Epithelial cell of prostate (primary cell): ENCODE measurements around the gene ACBD4.
A peak's percentile ranks its signal among the peaks of the same experiment; 100 is the strongest.

ENCODE experiments used
- DNase-seq: peaks from one replicate; pipeline ENCODE4 v3.0.0-alpha.2; 2011; ENCODE audit warnings: low read depth, low spot score
- H3K27ac ChIP-seq: fragments of 450-650 bp; 2 replicates; pipeline ENCODE4 v1.5.1; 2017; ENCODE audit warnings: mild to moderate bottlenecking

ACBD4 gene

DNA sequence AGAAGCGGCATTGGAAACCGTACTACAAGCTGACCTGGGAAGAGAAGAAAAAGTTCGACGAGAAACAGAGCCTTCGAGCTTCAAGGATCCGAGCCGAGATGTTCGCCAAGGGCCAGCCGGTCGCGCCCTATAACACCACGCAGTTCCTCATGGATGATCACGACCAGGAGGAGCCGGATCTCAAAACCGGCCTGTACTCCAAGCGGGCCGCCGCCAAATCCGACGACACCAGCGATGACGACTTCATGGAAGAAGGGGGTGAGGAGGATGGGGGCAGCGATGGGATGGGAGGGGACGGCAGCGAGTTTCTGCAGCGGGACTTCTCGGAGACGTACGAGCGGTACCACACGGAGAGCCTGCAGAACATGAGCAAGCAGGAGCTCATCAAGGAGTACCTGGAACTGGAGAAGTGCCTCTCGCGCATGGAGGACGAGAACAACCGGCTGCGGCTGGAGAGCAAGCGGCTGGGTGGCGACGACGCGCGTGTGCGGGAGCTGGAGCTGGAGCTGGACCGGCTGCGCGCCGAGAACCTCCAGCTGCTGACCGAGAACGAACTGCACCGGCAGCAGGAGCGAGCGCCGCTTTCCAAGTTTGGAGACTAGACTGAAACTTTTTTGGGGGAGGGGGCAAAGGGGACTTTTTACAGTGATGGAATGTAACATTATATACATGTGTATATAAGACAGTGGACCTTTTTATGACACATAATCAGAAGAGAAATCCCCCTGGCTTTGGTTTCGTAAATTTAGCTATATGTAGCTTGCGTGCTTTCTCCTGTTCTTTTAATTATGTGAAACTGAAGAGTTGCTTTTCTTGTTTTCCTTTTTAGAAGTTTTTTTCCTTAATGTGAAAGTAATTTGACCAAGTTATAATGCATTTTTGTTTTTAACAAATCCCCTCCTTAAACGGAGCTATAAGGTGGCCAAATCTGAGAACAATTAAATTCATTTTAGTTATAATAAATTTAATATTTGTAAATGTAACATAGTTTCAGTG lies 14.5 kb downstream of the ACBD4 start:
- DNase-seq = no peak
- H3K27ac ChIP-seq = peak overlapping the region; percentile 95

GRCh38 chr17:45150911-45151809 lies 15.7 kb downstream of the ACBD4 start:
- no peak for DNase-seq
- H3K27ac ChIP-seq = peak overlapping the region; percentile 95

- DNase-seq = no peak
- no peak overlapping the region for H3K27ac ChIP-seq
These were observed 19.5 kb downstream of the ACBD4 start for GRCh38 chr17:45155029-45155428.

- no peak overlapping the region for H3K27ac ChIP-seq
- no peak for DNase-seq
These were observed 20.0 kb downstream of the ACBD4 start for GRCh38 chr17:45155483-45155882.

- no peak for DNase-seq
- H3K27ac ChIP-seq = no peak overlapping the region
These were observed 20.8 kb downstream of the ACBD4 start for GRCh38 chr17:45156242-45156641.

GRCh38 chr17:45160447-45161287 lies 25.2 kb downstream of the ACBD4 start:
- no peak for DNase-seq
- H3K27ac ChIP-seq = peak overlapping the region; percentile 92

DNA sequence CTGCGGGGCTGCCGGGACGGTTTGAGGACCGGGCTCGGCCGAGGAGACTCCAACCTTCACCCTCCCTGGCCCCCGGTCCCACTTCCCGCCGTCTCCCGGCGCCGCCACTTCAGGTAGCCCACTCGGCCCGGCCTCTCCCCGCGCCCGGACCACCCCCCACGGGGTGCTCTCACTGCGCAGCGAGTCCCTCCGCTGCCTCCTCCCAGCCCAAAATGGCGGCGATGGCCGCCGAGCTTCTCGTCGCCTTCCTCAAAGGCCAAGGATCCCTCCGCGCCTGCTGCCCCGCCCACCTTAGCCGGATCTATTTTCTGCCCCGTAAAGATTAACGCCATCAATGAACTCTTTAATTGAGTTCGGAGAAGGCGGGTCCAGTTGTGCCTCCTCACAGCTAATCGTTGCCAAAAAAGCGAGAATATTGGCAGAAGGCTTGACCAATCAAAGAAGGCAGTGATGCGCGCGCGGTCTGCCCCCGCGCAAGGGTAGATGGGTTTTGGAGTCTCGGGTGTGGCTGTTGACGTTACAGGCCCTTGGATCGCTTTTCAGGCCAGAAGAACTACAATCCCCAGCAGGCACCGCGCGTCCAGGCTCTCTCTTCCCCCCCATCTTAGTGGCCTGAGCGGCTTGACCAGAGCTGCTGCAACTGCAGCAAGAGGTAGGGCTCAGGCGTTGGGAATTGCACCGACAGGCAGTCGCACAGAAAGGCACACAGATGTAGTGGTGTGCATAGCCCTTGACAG lies 26.0 kb downstream of the ACBD4 start, which contains the start of gene HEXIM2:
HEXIM2 (plus strand) TSS at position 588 of the 737 bp plus-strand sequence. CDS start 919 bp downstream, outside the sequence.
- peak within 1 kb of the TSS; percentile 92 for H3K27ac ChIP-seq

DNA sequence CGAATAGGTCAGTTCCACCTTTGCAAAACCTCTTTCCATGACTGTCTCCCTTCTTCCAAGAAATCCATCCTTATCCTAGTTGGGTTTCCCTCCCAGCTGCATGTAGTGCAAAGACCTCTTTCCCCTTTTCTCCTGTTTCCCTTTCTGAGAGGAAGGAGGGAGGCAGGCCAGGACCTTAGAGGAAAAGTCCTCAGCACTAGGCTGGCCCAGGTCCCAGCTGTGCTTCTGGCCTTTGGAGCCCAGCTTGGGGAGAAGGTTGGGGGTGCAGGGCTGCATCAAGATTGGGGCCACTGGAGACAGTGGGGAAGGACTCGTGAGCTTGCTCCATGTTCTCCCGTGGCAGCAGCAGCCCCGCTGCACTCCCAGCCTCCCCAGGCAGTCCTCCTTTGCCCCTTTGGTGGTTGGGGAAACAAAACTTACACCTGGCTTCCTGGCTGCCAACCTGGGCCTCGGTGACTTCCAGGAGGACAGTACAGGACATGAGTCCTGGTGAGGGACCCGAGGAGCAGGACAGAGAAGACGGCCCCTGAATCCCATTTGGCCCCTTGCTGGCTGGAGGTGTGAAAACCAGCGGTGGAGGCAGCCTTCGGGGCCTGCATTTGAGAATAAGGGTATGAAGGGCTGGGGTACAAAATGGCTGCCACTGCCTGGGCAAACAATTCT lies 26.7 kb downstream of the ACBD4 start:
- no peak for DNase-seq
- H3K27ac ChIP-seq = no peak overlapping the region

More for the DNA sequence above, 26.0 kb downstream of the ACBD4 start, which contains the start of gene HEXIM2:
- DNase-seq = peak; percentile 99

DNA sequence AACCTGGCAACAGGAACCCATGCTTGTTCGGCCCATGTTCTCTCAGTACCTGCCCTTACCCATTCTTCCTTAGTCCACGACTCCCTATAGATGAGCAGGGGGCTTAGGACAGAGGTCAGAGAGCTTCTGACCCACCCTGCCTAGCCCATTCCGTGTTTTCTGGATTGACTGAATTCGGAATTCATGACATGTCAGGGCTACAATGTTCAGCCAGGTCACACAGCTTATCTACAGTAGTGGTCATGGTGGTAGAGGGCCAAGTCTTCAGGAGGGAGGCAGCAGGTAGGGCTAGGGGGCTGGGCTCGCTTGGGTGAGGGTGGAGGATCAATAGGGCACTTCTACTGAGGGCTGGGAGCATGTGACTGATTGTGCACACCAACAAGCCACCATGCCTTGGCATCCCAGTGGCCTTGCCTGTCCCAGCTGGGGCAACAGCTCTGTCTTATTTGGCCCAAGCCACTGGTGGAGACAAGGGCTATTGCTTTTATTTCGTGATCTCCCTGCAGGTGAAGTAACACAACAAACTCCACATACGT lies 29.3 kb downstream of the ACBD4 start:
- DNase-seq = no peak

GRCh38 chr17:45168991-45169752 lies 33.7 kb downstream of the ACBD4 start:
- H3K27ac ChIP-seq = peak overlapping the region; percentile 100

More for the DNA sequence above, 29.3 kb downstream of the ACBD4 start:
- no peak overlapping the region for H3K27ac ChIP-seq

DNA sequence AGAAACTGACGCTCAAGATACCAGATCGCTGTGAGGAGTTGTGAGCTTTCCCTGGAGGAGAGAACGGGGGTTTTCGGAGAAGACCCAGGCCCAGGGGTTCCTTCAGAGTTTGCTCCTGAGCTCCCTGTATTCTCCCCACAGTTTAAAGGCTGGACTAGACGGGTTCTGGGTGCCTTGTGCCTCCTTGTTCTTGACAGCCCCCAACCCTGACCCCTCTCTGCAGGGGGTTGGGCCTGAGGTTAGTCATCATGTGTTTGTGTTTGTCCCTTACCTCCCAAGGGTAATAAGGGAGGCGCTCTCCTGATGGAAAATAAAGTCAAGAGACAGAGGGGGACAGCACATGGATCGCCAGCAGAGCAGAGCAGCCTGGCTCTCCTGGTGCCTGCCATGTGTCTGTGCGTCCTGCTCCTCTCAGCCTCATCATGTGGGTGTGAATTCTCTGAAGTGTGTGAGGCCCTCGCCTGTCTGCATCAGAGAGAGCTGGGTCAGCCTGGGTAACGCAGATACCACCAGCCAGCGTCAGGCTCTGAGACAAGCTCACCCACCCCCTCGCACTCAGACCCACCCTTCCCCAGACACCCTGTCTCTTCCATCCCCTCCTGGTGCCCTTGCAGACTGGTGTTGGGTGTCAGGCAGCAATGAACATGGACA lies 34.9 kb downstream of the ACBD4 start:
- no peak for DNase-seq
- H3K27ac ChIP-seq = peak overlapping the region; percentile 100

More at GRCh38 chr17:45168991-45169752, 33.7 kb downstream of the ACBD4 start:
- DNase-seq = no peak

- peak overlapping the region; percentile 100 for H3K27ac ChIP-seq
- peak; percentile 91 for DNase-seq
These were observed 35.4 kb downstream of the ACBD4 start for GRCh38 chr17:45170931-45171337.

- DNase-seq = peak; percentile 69
- H3K27ac ChIP-seq = peak overlapping the region; percentile 100
These were observed 36.1 kb downstream of the ACBD4 start for GRCh38 chr17:45171338-45172231.

DNA sequence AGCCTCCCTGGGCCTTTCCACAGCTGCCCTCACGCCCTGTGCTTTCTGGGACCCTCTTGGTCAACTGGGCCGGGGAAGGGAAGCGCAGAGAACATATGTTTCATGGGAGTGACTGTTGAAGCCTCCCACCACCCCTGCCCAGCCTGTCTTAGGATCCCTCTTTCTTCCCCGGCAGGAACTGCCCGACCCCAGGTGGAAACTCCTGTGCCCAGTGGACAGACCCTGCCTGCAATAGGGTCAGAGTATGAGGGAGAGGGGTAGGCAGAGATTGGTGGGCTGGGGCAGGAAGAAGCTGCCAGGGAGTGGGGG lies 36.7 kb downstream of the ACBD4 start:
- H3K27ac ChIP-seq = peak overlapping the region; percentile 100

DNA sequence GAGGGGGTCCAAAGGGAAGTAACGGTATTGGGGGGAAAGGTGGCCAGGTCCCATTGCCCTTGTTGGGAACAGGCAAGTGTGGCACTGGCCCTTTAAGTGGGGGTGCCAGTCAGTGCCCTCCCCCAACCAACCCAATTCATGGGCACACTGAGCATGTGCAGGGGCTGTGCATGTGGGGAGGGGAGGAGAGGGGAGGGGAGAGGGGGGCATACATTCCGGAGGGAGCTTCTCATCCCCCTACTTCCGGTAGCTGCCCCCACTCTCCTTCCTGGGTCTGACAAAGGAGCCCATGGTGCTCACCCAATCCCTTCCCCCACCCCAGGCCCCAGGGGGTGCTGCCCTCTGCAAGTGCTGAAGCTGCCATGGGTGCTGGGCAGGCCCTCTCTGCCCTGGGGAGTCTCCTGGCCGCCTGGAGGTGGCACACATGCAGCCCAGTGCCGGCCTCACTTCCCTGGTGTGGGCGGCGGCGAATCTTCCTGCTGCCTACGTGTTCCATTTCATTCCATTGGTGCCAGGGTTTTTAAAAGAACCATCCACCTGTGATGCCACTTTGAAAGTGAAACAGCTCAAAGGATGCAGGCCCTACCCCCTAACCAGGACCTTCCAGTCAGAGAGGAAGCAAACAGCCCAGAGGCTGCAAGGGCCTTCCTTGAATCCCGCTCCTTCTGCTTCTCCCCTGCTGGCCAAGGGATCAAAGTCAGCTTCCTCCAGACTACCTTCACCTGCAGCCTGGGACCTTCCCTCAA lies 37.2 kb downstream of the ACBD4 start:
- DNase-seq = peak; percentile 77
- peak overlapping the region; percentile 100 for H3K27ac ChIP-seq

More for the DNA sequence above, 36.7 kb downstream of the ACBD4 start:
- DNase-seq = no peak
